HepG2 (cell line): ENCODE data around the gene CCDC28A. TPM values are rescaled to one million over a fixed set of nuclear protein-coding genes. Genes with fewer than 3 reads are reported as not detected.

ENCODE experiments used
- ATAC-seq: fragments of 200-7000 bp; cut with Tn5 transposase; 3 replicates; pipeline ENCODE4 v1.9.1; 2020; ENCODE audit warnings: mild to moderate bottlenecking, moderate library complexity
- BruUV-seq: library from RNA; stranded (reverse); fragments of 400-500 nt; replicated peaks from 2 replicates; lab custom pipeline; 2021; lab: Mats Ljungman, UMichigan
- CTCF ChIA-PET: fragments of 300-600 bp; formaldehyde crosslinking; extraction: SDS; loops from one replicate; lab custom pipeline; 2021; ENCODE audit warnings: low total read pairs, inconsistent platforms, low intra/inter-chr PET ratio; lab: Yijun Ruan, JAX
- POLR2A ChIA-PET: fragments of 350-600 bp; sonication (Branson Sonifier 250); formaldehyde crosslinking; loops from one replicate; lab custom pipeline; 2020; ENCODE audit warnings: antibody characterized with exemption, inconsistent platforms; lab: Yijun Ruan, JAX
- DNase-seq: peaks from one replicate; pipeline ENCODE4 v3.0.0-alpha.2; 2015; ENCODE audit warnings: low spot score
- FAIRE-seq: peaks from 3 replicates; lab custom pipeline; 2011; peaks lifted over from hg19 to GRCh38; lab: Jason Lieb, UNC
- H2AFZ ChIP-seq: one replicate; pipeline ENCODE4 v1.6.1; 2011; ENCODE audit warnings: low read length, inconsistent platforms
- H3K27ac ChIP-seq: fragments of 300-600 bp; 3 replicates; pipeline ENCODE4 v1.8.0; 2011; ENCODE audit warnings: mixed run types, mild to moderate bottlenecking, mixed read lengths, low read length, inconsistent platforms; ENCODE audit not compliant: insufficient read depth; ENCODE audit errors: extremely low read length
- H3K27me3 ChIP-seq, 2 experiments: fragments of 200-600 bp in 1 of 2; 2 replicates in 1 of 2; 3 replicates in 1 of 2; pipeline versions ENCODE4 v1.6.0 to v1.8.0; 2011; ENCODE audit warnings: low read length in 2 of 2, mild to moderate bottlenecking in 2 of 2, moderate library complexity in 2 of 2, inconsistent platforms in 1 of 2; ENCODE audit not compliant: insufficient read depth in 2 of 2, control insufficient read depth in 1 of 2
- H3K36me3 ChIP-seq, 2 experiments: fragments of 200-600 bp in 1 of 2; replicated peaks in 1 of 2; 2 replicates in 1 of 2; 3 replicates in 1 of 2; pipeline versions ENCODE4 v1.5.1 to v1.8.0; 2011; ENCODE audit warnings: low read length in 2 of 2, inconsistent platforms in 1 of 2; ENCODE audit not compliant: insufficient read depth in 2 of 2, control insufficient read depth in 1 of 2
- H3K4me1 ChIP-seq: 2 replicates; pipeline ENCODE4 v1.5.1; 2012; ENCODE audit warnings: low read length, inconsistent platforms; ENCODE audit not compliant: insufficient read depth
- H3K4me2 ChIP-seq: 2 replicates; pipeline ENCODE4 v1.6.0; 2011; ENCODE audit warnings: low read depth, low read length, inconsistent platforms
- H3K4me3 ChIP-seq, 3 experiments: fragments of 200-600 bp in 1 of 3; sonication (generic), shearing (Covaris generic) in 1 of 3; replicated peaks in 1 of 3; 2 replicates each; pipeline ENCODE4 v1.5.1; 2011 to 2016; ENCODE audit warnings: low read length in 3 of 3, inconsistent platforms in 2 of 3, low read depth in 2 of 3, mild to moderate bottlenecking in 2 of 3, control low read depth in 1 of 3, mixed read lengths in 1 of 3; ENCODE audit not compliant: insufficient read depth in 1 of 3
- H3K79me2 ChIP-seq: one replicate; pipeline ENCODE4 v1.6.1; 2011; ENCODE audit warnings: low read length, inconsistent platforms; ENCODE audit not compliant: insufficient read depth
- H3K9ac ChIP-seq: 2 replicates; pipeline ENCODE4 v1.6.0; 2011; ENCODE audit warnings: mild to moderate bottlenecking, low read depth, low read length, inconsistent platforms; ENCODE audit not compliant: insufficient read depth
- H3K9me3 ChIP-seq: 2 replicates; pipeline ENCODE4 v1.5.1; 2012; ENCODE audit warnings: mild to moderate bottlenecking, low read length
- H4K20me1 ChIP-seq: 2 replicates; pipeline ENCODE4 v1.6.0; 2011; ENCODE audit warnings: inconsistent platforms, mild to moderate bottlenecking, low read length, moderate library complexity; ENCODE audit not compliant: insufficient read depth
- DZIP1 ChIP-seq: sonication (generic); formaldehyde crosslinking; IDR thresholded peaks from 2 replicates; pipeline ENCODE4 v1.5.0; 2020; ENCODE audit warnings: mild to moderate bottlenecking, missing genetic modification reagents
- MYNN ChIP-seq: sonication (generic); formaldehyde crosslinking; IDR thresholded peaks from 2 replicates; pipeline ENCODE4 v1.4.0; 2020; ENCODE audit warnings: mild to moderate bottlenecking, low read depth, missing genetic modification reagents
- ONECUT2 ChIP-seq: sonication (generic); formaldehyde crosslinking; IDR thresholded peaks from 2 replicates; pipeline ENCODE4 v1.4.0; 2020; ENCODE audit warnings: missing genetic modification reagents
- SP2 ChIP-seq: sonication (generic); formaldehyde crosslinking; IDR thresholded peaks from 2 replicates; pipeline ENCODE4 v1.5.1; 2020; ENCODE audit warnings: mild to moderate bottlenecking, missing genetic modification reagents
- ZNF615 ChIP-seq: sonication (generic); formaldehyde crosslinking; IDR thresholded peaks from 2 replicates; pipeline ENCODE4 v1.5.0; 2020; ENCODE audit warnings: mild to moderate bottlenecking, missing genetic modification reagents, borderline replicate concordance
- WGBS: methylation state at CpG from one replicate; pipeline ENCODE4 v1.1.6; 2017; ENCODE audit warnings: low lambda C conversion rate; 5-methylcytosine and 5-hydroxymethylcytosine counted together
- in situ Hi-C: cut with HindIII; loops from 2 replicates; pipeline ENCODE4 v1.10.0; 2017; ENCODE audit warnings: low pct_unique_long_range_greater_than_20kb; ENCODE audit not compliant: extremely low pct_ligation_motif_present
- intact Hi-C: fragments of 100-400 bp; cut with micrococcal nuclease; formaldehyde crosslinking; loops from one replicate; pipeline ENCODE4 v1.10.0; 2022; ENCODE audit not compliant: unreplicated experiment
- polyA plus RNA-seq, 8 experiments: library from polyadenylated mRNA; depleted of rRNA in 3 of 8; stranded (reverse) in 7 of 8; unstranded in 1 of 8; fragments of >200 nt; fragmentation: Illumina TruSeq in 4 of 8; extraction: Trizol in 4 of 8; gene quantifications; 2 replicates each; pipeline versions ENCODE4 v1.2.1 to v1.2.3, GENCODE V29; 2011 to 2016; ENCODE audit warnings: low read depth in 4 of 8, missing spikeins in 1 of 8, mixed read lengths in 1 of 8; ENCODE audit not compliant: insufficient read depth in 1 of 8
- total RNA-seq, 5 experiments: library from RNA; depleted of rRNA; stranded (reverse); fragments of >200 nt; fragmentation: Illumina TruSeq; extraction: Trizol; gene quantifications; 2 replicates each; pipeline ENCODE4 v1.2.3, GENCODE V29; 2016; ENCODE audit warnings: low read depth in 1 of 5
- TF ChIP-seq, protein P1 (sequence below): IDR thresholded peaks from 2 replicates; pipeline ENCODE4 v1.6.1; 2016; ENCODE audit warnings: mild to moderate bottlenecking, missing biosample characterization, missing genetic modification reagents

Gene CCDC28A
- total and polyA plus RNA-seq, 2 of the 13 experiments (the other 11 are each of a cell fraction or from before 2014, with no cell fraction given), result 15.8 TPM

- Histone ChIP-seq H3K27ac (no peak overlapping the region), H3K27me3 (peaks cover 0 to 13% of the 10 kb centered on the region in 2 experiments; a peak in 1 of 5 replicates), H2AFZ (no peak overlapping the region), H3K4me3 (no peak overlapping the region), H3K4me1 (peaks cover 50% of the 10 kb centered on the region), H3K9me3 (no peaks in the 10 kb centered on the region), H3K4me2 (no peak overlapping the region), H3K79me2 (no peaks in the 10 kb centered on the region), H3K9ac (no peak overlapping the region), H4K20me1 (no peaks in the 10 kb centered on the region), H3K36me3 (no peaks in the 10 kb centered on the region)
- DNase-seq, result no peak
- TF ChIP-seq SP2 (CRISPR knock-in tag), result no peak
- no peak for TF ChIP-seq DZIP1 (CRISPR knock-in tag)
- no peak for TF ChIP-seq ONECUT2 (CRISPR knock-in tag)
- TF ChIP-seq MYNN, result no peak
- TF ChIP-seq, protein P1, sequence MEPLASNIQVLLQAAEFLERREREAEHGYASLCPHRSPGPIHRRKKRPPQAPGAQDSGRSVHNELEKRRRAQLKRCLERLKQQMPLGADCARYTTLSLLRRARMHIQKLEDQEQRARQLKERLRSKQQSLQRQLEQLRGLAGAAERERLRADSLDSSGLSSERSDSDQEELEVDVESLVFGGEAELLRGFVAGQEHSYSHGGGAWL (CRISPR knock-in tag), result no peak
- TF ChIP-seq ZNF615 (CRISPR knock-in tag), result no peak
- WGBS, result 53% methylated on average over 10 of the region's 10 CpGs
- ChIA-PET POLR2A (no interaction called here), CTCF (interaction anchor here (1.0 kb wide), 1 partner anchor 291 kb away, joined by 3 read pairs; no protein-coding TSS in a partner anchor)
- BruUV-seq, result no TSS peak
- no peak for FAIRE-seq
- ATAC-seq, result no peak
- in situ Hi-C loops, result loop anchor here (5.0 to 10.0 kb wide), 3 partner anchors 169 to 546 kb away; partner anchors contain the start of gene REPS1
- intact Hi-C loops, result no loop called here
These were observed 45.1 kb downstream of the CCDC28A start for GRCh38 chr6:138818496-138819194.
